K562 (cell line): Measurements from ENCODE around the gene CCDC78. TPM values are rescaled to one million over a fixed set of nuclear protein-coding genes. Genes with fewer than 3 reads are reported as not detected.
A peak's percentile ranks its signal among the peaks of the same experiment; 100 is the strongest.

Experiments used
- ATF3 ChIP-seq, 2 experiments: fragments of 450-650 bp in 1 of 2; sonication (generic) in 1 of 2; formaldehyde crosslinking in 1 of 2; IDR thresholded peaks in 1 of 2; conservative IDR thresholded peaks in 1 of 2; 2 replicates each; pipeline versions ENCODE4 v1.6.1 to v1.8.1; 2016 to 2023; ENCODE audit warnings: mild to moderate bottlenecking in 2 of 2, moderate library complexity in 2 of 2, inconsistent platforms in 1 of 2, missing genetic modification reagents in 1 of 2
- BCL6 ChIP-seq: fragments of 250-450 bp; sonication (Bioruptor Pico); IDR thresholded peaks from 2 replicates; pipeline ENCODE4 v1.4.0; 2020
- C11orf30 ChIP-seq: fragments of 450-650 bp; IDR thresholded peaks from 2 replicates; pipeline ENCODE4 v1.6.1; 2016; ENCODE audit warnings: low read depth, mild to moderate bottlenecking
- CREB5 ChIP-seq: fragments of 250-450 bp; sonication (Bioruptor Pico); IDR thresholded peaks from 2 replicates; pipeline ENCODE4 v1.5.0; 2020; ENCODE audit warnings: mild to moderate bottlenecking
- HMGXB4 ChIP-seq: sonication (generic); formaldehyde crosslinking; IDR thresholded peaks from 2 replicates; pipeline ENCODE4 v1.8.1; 2023; ENCODE audit warnings: mild to moderate bottlenecking, missing genetic modification reagents
- MAFK ChIP-seq: IDR thresholded peaks from 2 replicates; pipeline ENCODE4 v1.6.1; 2011; ENCODE audit warnings: low read length, improper control_type of control experiment
- MED1 ChIP-seq: sonication (generic); formaldehyde crosslinking; IDR thresholded peaks from 2 replicates; pipeline ENCODE4 v1.8.1; 2023; ENCODE audit warnings: missing genetic modification reagents, borderline replicate concordance
- NCOR1 ChIP-seq: fragments of 450-650 bp; IDR thresholded peaks from 2 replicates; pipeline ENCODE4 v1.6.1; 2016; ENCODE audit warnings: mild to moderate bottlenecking, moderate library complexity
- SAFB ChIP-seq: fragments of 200-400 bp; formaldehyde crosslinking; IDR thresholded peaks from 2 replicates; pipeline ENCODE4 v1.6.1; 2017; ENCODE audit warnings: low read depth, low read length, borderline replicate concordance
- SIN3B ChIP-seq: fragments of 450-650 bp; IDR thresholded peaks from 2 replicates; pipeline ENCODE4 v1.6.1; 2017; ENCODE audit warnings: low read depth, mild to moderate bottlenecking, moderate library complexity
- SRF ChIP-seq, 2 experiments: fragments of 250-450, 450-650 bp in 1 of 2; sonication (Bioruptor Pico) in 1 of 2; sonication (generic) in 1 of 2; formaldehyde crosslinking; IDR thresholded peaks; 2 replicates each; pipeline versions ENCODE4 v1.5.0 to v1.5.1; 2020 to 2022; ENCODE audit warnings: mild to moderate bottlenecking in 1 of 2, missing genetic modification reagents in 1 of 2
- TEAD1 ChIP-seq, 2 experiments: fragments of 450-650 bp in 1 of 2; sonication (generic) in 1 of 2; formaldehyde crosslinking; IDR thresholded peaks; 2 replicates each; pipeline versions ENCODE4 v1.4.0 to v1.8.0; 2020 to 2022; ENCODE audit warnings: mild to moderate bottlenecking in 2 of 2, missing genetic modification reagents in 1 of 2
- USF1 ChIP-seq: sonication (generic); formaldehyde crosslinking; IDR thresholded peaks from 2 replicates; pipeline ENCODE4 v1.9.0; 2022; ENCODE audit warnings: mild to moderate bottlenecking, missing genetic modification reagents
- YY1 ChIP-seq, 3 experiments: IDR thresholded peaks; 2 replicates each; pipeline ENCODE4 v1.6.1; 2011; ENCODE audit warnings: low read length in 2 of 3, mild to moderate bottlenecking in 2 of 3, moderate library complexity in 2 of 3, borderline replicate concordance in 1 of 3, control low read depth in 1 of 3, low read depth in 1 of 3; ENCODE audit not compliant: insufficient read depth in 3 of 3, insufficient replicate concordance in 2 of 3, control insufficient read depth in 1 of 3, insufficient read length in 1 of 3; ENCODE audit errors: extremely low read depth in 1 of 3
- ZFP36 ChIP-seq: fragments of 150-350 bp; IDR thresholded peaks from 2 replicates; pipeline ENCODE4 v1.6.1; 2018; ENCODE audit warnings: low read length, low read depth; ENCODE audit not compliant: partially characterized antibody
- polyA plus RNA-seq, 8 experiments: library from polyadenylated mRNA; depleted of rRNA in 4 of 8; stranded (reverse) in 5 of 8; unstranded in 3 of 8; fragments of >200 nt; fragmentation: Nextera tagmentation in 2 of 8; fragmentation: Illumina TruSeq in 1 of 8; extraction: Ambion mirVana in 2 of 8; extraction: Trizol in 1 of 8; gene quantifications; 2 replicates each; pipeline versions ENCODE4 v1.2.1 to v1.2.3, GENCODE V29; 2011 to 2014; ENCODE audit warnings: inconsistent platforms in 1 of 8, missing spikeins in 1 of 8
- total RNA-seq, 7 experiments: library from RNA; depleted of rRNA in 6 of 7; stranded (reverse); fragments of >200 nt in 6 of 7; fragmentation: Illumina TruSeq in 2 of 7; extraction: Trizol in 2 of 7; gene quantifications; 2 replicates each; pipeline versions ENCODE4 v1.2.1 to v1.2.3, GENCODE V29; 2011 to 2021; ENCODE audit warnings: low replicate concordance in 1 of 7
- TF ChIP-seq, protein P1 (sequence below): fragments of 450-650 bp; IDR thresholded peaks from 2 replicates; pipeline ENCODE4 v1.6.1; 2017; ENCODE audit warnings: antibody characterized with exemption, mild to moderate bottlenecking

The CCDC78 gene
- total and polyA plus RNA-seq, 9 of the 15 experiments (the other 6 are each of a cell fraction or from before 2014, with no cell fraction given), result 0.24 to 17.7 (median 2.9) TPM

DNA sequence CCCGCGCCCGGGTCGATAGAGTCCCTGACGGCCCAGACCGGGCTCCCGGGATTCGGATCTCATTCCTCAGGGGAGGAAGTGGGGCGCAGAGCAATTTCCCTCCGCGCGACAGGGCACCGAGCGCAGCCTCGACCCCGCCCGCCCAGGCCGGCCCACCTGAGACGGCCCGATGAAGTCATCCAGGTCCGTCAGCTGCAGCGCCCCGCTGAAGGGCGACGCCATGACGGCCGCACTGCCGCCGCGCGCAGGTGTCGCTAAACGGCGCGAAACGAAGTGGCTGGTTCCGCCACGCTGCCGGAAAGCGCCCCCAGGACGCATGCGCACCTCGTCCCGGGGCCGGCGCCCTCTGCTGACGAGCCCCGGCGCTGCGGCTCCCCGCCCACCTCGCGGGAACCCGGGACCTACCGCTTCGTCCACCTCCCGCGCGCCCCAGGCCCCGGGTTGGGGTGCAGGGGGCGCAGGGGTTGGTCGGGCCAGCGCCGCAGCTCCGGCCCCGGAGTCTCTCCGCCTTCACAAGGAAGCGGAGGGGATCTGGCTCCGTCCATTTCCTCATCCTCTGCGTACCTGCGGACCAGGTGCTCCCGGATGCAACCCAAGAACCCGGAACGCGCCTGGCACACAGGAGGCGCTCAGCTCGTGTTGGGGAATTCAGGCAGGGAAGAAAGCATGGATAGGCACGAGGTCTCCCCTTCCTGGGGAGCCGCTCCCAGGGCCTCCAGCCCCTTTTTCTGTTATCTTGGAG lies 14.7 kb upstream of the CCDC78 start, which contains the start of gene CIAO3 (continued):
- TF ChIP-seq, protein P1, sequence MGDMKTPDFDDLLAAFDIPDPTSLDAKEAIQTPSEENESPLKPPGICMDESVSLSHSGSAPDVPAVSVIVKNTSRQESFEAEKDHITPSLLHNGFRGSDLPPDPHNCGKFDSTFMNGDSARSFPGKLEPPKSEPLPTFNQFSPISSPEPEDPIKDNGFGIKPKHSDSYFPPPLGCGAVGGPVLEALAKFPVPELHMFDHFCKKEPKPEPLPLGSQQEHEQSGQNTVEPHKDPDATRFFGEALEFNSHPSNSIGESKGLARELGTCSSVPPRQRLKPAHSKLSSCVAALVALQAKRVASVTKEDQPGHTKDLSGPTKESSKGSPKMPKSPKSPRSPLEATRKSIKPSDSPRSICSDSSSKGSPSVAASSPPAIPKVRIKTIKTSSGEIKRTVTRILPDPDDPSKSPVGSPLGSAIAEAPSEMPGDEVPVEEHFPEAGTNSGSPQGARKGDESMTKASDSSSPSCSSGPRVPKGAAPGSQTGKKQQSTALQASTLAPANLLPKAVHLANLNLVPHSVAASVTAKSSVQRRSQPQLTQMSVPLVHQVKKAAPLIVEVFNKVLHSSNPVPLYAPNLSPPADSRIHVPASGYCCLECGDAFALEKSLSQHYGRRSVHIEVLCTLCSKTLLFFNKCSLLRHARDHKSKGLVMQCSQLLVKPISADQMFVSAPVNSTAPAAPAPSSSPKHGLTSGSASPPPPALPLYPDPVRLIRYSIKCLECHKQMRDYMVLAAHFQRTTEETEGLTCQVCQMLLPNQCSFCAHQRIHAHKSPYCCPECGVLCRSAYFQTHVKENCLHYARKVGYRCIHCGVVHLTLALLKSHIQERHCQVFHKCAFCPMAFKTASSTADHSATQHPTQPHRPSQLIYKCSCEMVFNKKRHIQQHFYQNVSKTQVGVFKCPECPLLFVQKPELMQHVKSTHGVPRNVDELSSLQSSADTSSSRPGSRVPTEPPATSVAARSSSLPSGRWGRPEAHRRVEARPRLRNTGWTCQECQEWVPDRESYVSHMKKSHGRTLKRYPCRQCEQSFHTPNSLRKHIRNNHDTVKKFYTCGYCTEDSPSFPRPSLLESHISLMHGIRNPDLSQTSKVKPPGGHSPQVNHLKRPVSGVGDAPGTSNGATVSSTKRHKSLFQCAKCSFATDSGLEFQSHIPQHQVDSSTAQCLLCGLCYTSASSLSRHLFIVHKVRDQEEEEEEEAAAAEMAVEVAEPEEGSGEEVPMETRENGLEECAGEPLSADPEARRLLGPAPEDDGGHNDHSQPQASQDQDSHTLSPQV, result 0 out of 2 replicates have a peak, but pooled peaks have one; percentile 14
- TF ChIP-seq CREB5 (CRISPR knock-in tag), result no peak
- 0 out of 4 replicates have a peak, but pooled peaks of 1 of the 2 experiments have one; percentile 14 for TF ChIP-seq SRF (CRISPR knock-in tag; IDR thresholded peaks at IDR 0.05)
- TF ChIP-seq NCOR1, result peak; percentile 28; the same call in 1 of the 2 replicates
- peak; percentile 61 to 85; a peak in 3 of 4 replicates for TF ChIP-seq TEAD1 (CRISPR knock-in tag; IDR thresholded peaks at IDR 0.05)
- peak; percentile 63 for TF ChIP-seq USF1
- TF ChIP-seq SAFB, result 0 out of 2 replicates have a peak, but pooled peaks have one; percentile 6
- TF ChIP-seq BCL6, result no peak
- TF ChIP-seq HMGXB4 (CRISPR knock-in tag), result peak; percentile 84; the same call in 1 of the 2 replicates
- peak; percentile 88 for TF ChIP-seq C11orf30
- peak; percentile 79 to 96 (median 93) for TF ChIP-seq YY1 (IDR thresholded peaks at IDR 0.05; ENCODE audit: borderline replicate concordance in 1 of 3, control insufficient read depth in 1 of 3, extremely low read depth in 1 of 3, insufficient read depth in 3 of 3, insufficient read length in 1 of 3, insufficient replicate concordance in 2 of 3, low read depth in 1 of 3, low read length in 2 of 3)
- peak; percentile 90 for TF ChIP-seq SIN3B
- TF ChIP-seq MAFK, result no peak
- TF ChIP-seq MED1 (CRISPR knock-in tag), result no peak
- peak; percentile 91 for TF ChIP-seq ATF3 (IDR thresholded peaks at IDR 0.05)
- peak; percentile 81; the same call in 1 of the 2 replicates for TF ChIP-seq ATF3 (CRISPR knock-in tag; conservative IDR thresholded peaks at IDR 0.05)
- TF ChIP-seq ZFP36, result peak; percentile 8
